A549 (cell line): ENCODE results near the gene TMEM244. TPM values are rescaled to one million over a fixed set of nuclear protein-coding genes. Genes with fewer than 3 reads are reported as not detected.

ENCODE experiments used
- ATAC-seq, 2 experiments: fragments of 200-7000 bp in 1 of 2; fragments of >200 bp in 1 of 2; cut with Nextera tagmentation in 1 of 2; cut with Tn5 transposase in 1 of 2; 3 replicates each; pipeline versions ENCODE4 v1.8.0 to v1.9.1; 2018 to 2020; ENCODE audit warnings: mild to moderate bottlenecking in 1 of 2, moderate library complexity in 1 of 2
- CTCF ChIA-PET: fragments of 300-600 bp; sonication (Branson Sonifier 250); formaldehyde crosslinking; extraction: SDS; loops from one replicate; lab custom pipeline; 2021; ENCODE audit warnings: antibody characterized with exemption, inconsistent platforms; lab: Yijun Ruan, JAX
- POLR2A ChIA-PET: fragments of 350-600 bp; formaldehyde crosslinking; extraction: SDS; loops from one replicate; lab custom pipeline; 2021; ENCODE audit warnings: antibody characterized with exemption, inconsistent platforms; lab: Yijun Ruan, JAX
- DNase-seq, 2 experiments: peaks; one replicate each; pipeline versions ENCODE4 v3.0.0 to v3.0.0-alpha.2; 2011 to 2016; ENCODE audit warnings: low read depth in 1 of 2, low spot score in 1 of 2
- FAIRE-seq: peaks from 2 replicates; lab custom pipeline; 2011; peaks lifted over from hg19 to GRCh38; lab: Jason Lieb, UNC
- H3K27ac ChIP-seq, 2 experiments: fragments of >200 bp; sonication (Bioruptor Twin); formaldehyde crosslinking; 3 replicates each; pipeline ENCODE4 v1.5.1; 2016 to 2017
- H3K4me1 ChIP-seq: fragments of >200 bp; sonication (Bioruptor Twin); formaldehyde crosslinking; 3 replicates; pipeline ENCODE4 v1.6.1; 2016
- H3K4me2 ChIP-seq: fragments of >200 bp; sonication (Bioruptor Twin); formaldehyde crosslinking; 3 replicates; pipeline ENCODE4 v1.6.1; 2016
- H3K4me3 ChIP-seq: fragments of >200 bp; sonication (Bioruptor Twin); formaldehyde crosslinking; 3 replicates; pipeline ENCODE4 v1.5.1; 2016
- H3K9me3 ChIP-seq: fragments of >200 bp; sonication (Bioruptor Twin); formaldehyde crosslinking; 3 replicates; pipeline ENCODE4 v1.6.1; 2016
- BHLHE40 ChIP-seq: IDR thresholded peaks from 2 replicates; pipeline ENCODE4 v1.6.1; 2012; ENCODE audit warnings: low read depth, low read length, inconsistent platforms
- CBX2 ChIP-seq: fragments of 200-600 bp; sonication (generic); IDR thresholded peaks from 2 replicates; pipeline ENCODE4 v1.6.1; 2016; ENCODE audit warnings: low read depth, mild to moderate bottlenecking, borderline replicate concordance
- CHD4 ChIP-seq: fragments of 200-600 bp; sonication (generic); IDR thresholded peaks from 2 replicates; pipeline ENCODE4 v1.6.1; 2016; ENCODE audit warnings: antibody characterized with exemption, mild to moderate bottlenecking, borderline replicate concordance
- EP300 ChIP-seq, 2 experiments: fragments of >200 bp; sonication (Bioruptor Twin); formaldehyde crosslinking; IDR thresholded peaks; 2 replicates in 1 of 2; 3 replicates in 1 of 2; pipeline ENCODE4 v1.6.1; 2016 to 2017
- ESRRA ChIP-seq: fragments of 150-350 bp; IDR thresholded peaks from 2 replicates; pipeline ENCODE4 v1.6.1; 2014; ENCODE audit warnings: mild to moderate bottlenecking, low read length, borderline replicate concordance
- HDAC2 ChIP-seq: fragments of 200-600 bp; sonication (generic); IDR thresholded peaks from 2 replicates; pipeline ENCODE4 v1.6.1; 2016
- HEYL ChIP-seq: fragments of 250-450 bp; sonication (Bioruptor Pico); IDR thresholded peaks from 2 replicates; pipeline ENCODE4 v1.8.0; 2021; ENCODE audit warnings: mild to moderate bottlenecking, moderate library complexity
- HOXA7 ChIP-seq: fragments of 250-450 bp; sonication (Bioruptor Pico); IDR thresholded peaks from 2 replicates; pipeline ENCODE4 v1.5.0; 2020; ENCODE audit warnings: mild to moderate bottlenecking, moderate library complexity
- HOXB5 ChIP-seq: fragments of 250-450 bp; sonication (Bioruptor Pico); IDR thresholded peaks from 2 replicates; pipeline ENCODE4 v1.5.0; 2020; ENCODE audit warnings: mild to moderate bottlenecking, moderate library complexity
- MAZ ChIP-seq: fragments of 150-350 bp; IDR thresholded peaks from 2 replicates; pipeline ENCODE4 v1.6.1; 2014; ENCODE audit warnings: antibody characterized with exemption, low read depth, low read length, borderline replicate concordance
- NFE2L2 ChIP-seq: fragments of 150-350 bp; conservative IDR thresholded peaks from 2 replicates; pipeline ENCODE4 v1.6.1; 2014; ENCODE audit warnings: low read length
- NPAS2 ChIP-seq: fragments of 250-450 bp; sonication (Bioruptor Pico); IDR thresholded peaks from 2 replicates; pipeline ENCODE4 v1.8.0; 2022; ENCODE audit warnings: mild to moderate bottlenecking, moderate library complexity, borderline replicate concordance
- POLR2AphosphoS2 ChIP-seq: conservative IDR thresholded peaks from 2 replicates; pipeline ENCODE4 v1.6.1; 2012; ENCODE audit warnings: low read length, improper control_type of control experiment, inconsistent platforms
- RCOR1 ChIP-seq: fragments of 150-350 bp; IDR thresholded peaks from 2 replicates; pipeline ENCODE4 v1.6.1; 2014; ENCODE audit warnings: antibody characterized with exemption, low read length, low read depth
- RFX5 ChIP-seq: fragments of 450-650 bp; IDR thresholded peaks from 2 replicates; pipeline ENCODE4 v1.7.1; 2014; ENCODE audit warnings: antibody characterized with exemption, mild to moderate bottlenecking, moderate library complexity
- SMC3 ChIP-seq: fragments of >200 bp; sonication (Bioruptor Twin); formaldehyde crosslinking; IDR thresholded peaks from 3 replicates; pipeline ENCODE4 v1.6.1; 2018; ENCODE audit warnings: inconsistent platforms
- TP53 ChIP-seq: fragments of 250-450 bp; sonication (Bioruptor Pico); IDR thresholded peaks from 2 replicates; pipeline ENCODE4 v1.5.0; 2021; ENCODE audit warnings: mild to moderate bottlenecking, moderate library complexity
- ZNF302 ChIP-seq: fragments of 250-450 bp; sonication (Bioruptor Pico); IDR thresholded peaks from 2 replicates; pipeline ENCODE4 v1.9.0; 2021; ENCODE audit warnings: inconsistent platforms, mild to moderate bottlenecking, moderate library complexity
- ZSCAN20 ChIP-seq: fragments of 250-450 bp; sonication (Bioruptor Pico); IDR thresholded peaks from 2 replicates; pipeline ENCODE4 v1.8.0; 2022; ENCODE audit warnings: mild to moderate bottlenecking, moderate library complexity
- WGBS: methylation state at CpG from one replicate; pipeline ENCODE4 v1.1.6; 2017; ENCODE audit errors: missing lambda C conversion rate; 5-methylcytosine and 5-hydroxymethylcytosine counted together
- polyA plus RNA-seq, 4 experiments: library from polyadenylated mRNA; depleted of rRNA in 3 of 4; stranded (reverse); fragments of >200 nt; fragmentation: RNase III in 1 of 4; extraction: RNeasy Plus Mini Kit Qiagen cat#74134 plus additional on column Dnase treatment in 1 of 4; gene quantifications; 2 replicates in 3 of 4; 3 replicates in 1 of 4; pipeline ENCODE4 v1.2.3, GENCODE V29; 2011 to 2017
- TF ChIP-seq, protein P1 (sequence below): fragments of 450-650 bp; IDR thresholded peaks from 2 replicates; pipeline ENCODE4 v1.6.1; 2014; ENCODE audit warnings: antibody characterized with exemption
- TF ChIP-seq, protein P2 (sequence below): fragments of >200 bp; sonication (Bioruptor Twin); formaldehyde crosslinking; IDR thresholded peaks from 3 replicates; pipeline ENCODE4 v1.6.1; 2016
- TF ChIP-seq, protein P3 (sequence below): fragments of 250-450 bp; sonication (Bioruptor Pico); IDR thresholded peaks from 2 replicates; pipeline ENCODE4 v1.5.0; 2021; ENCODE audit warnings: mild to moderate bottlenecking, moderate library complexity, borderline replicate concordance
- TF ChIP-seq, protein P4 (sequence below): IDR thresholded peaks from 2 replicates; pipeline ENCODE4 v1.6.1; 2012
- TF ChIP-seq, protein P5 (sequence below): fragments of 150-350 bp; IDR thresholded peaks from 2 replicates; pipeline ENCODE4 v1.6.1; 2014; ENCODE audit warnings: low read depth, mild to moderate bottlenecking, low read length

The TMEM244 gene
- polyA plus RNA-seq, 2 of the 4 experiments (the other 2 are of a cell fraction), result not detected

DNA sequence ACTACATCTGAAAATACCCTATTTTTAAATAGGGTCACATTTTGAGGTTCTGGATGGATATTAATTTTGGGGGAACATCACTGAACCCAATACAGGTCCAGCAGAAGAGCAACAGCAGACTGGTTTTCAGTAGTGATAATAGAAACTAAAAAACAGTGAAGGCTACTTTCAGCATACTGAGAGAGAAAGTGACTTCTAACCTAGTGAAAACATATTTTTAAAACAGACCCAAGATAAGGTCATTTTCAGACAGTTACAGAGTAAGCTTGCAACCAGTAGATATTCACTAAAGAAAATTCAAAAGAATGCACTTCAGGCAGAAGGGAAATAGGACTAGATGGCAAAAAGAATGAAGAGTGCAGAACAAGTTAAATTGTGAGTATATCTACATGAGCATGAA, 42.0 kb upstream of the TMEM244 start:
- H3K4me2 ChIP-seq, result no peak overlapping the region
- ChIA-PET POLR2A (no interaction called here), CTCF (no interaction called here)
- no peak for FAIRE-seq
- H3K4me1 ChIP-seq, result no peaks in the 10 kb centered on the region
- H3K4me3 ChIP-seq, result no peak overlapping the region
- no peak overlapping the region for H3K27ac ChIP-seq
- DNase-seq, result no peak
- no peaks in the 10 kb centered on the region for H3K9me3 ChIP-seq
- no peak for ATAC-seq
- TF ChIP-seq BHLHE40 (no peak), RFX5 (no peak), TP53 (no peak), EP300 (IDR thresholded peaks at IDR 0.05) (no peak), HEYL (CRISPR knock-in tag) (no peak), CBX2 (no peak), NPAS2 (CRISPR knock-in tag) (no peak), RCOR1 (no peak), HDAC2 (no peak), ZNF302 (CRISPR knock-in tag) (no peak), CHD4 (no peak), SMC3 (no peak), HOXB5 (no peak), ESRRA (no peak), ZSCAN20 (CRISPR knock-in tag) (no peak), NFE2L2 (no peak)
- TF ChIP-seq, protein P1, sequence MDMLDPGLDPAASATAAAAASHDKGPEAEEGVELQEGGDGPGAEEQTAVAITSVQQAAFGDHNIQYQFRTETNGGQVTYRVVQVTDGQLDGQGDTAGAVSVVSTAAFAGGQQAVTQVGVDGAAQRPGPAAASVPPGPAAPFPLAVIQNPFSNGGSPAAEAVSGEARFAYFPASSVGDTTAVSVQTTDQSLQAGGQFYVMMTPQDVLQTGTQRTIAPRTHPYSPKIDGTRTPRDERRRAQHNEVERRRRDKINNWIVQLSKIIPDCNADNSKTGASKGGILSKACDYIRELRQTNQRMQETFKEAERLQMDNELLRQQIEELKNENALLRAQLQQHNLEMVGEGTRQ, result no peak
- TF ChIP-seq, protein P2, sequence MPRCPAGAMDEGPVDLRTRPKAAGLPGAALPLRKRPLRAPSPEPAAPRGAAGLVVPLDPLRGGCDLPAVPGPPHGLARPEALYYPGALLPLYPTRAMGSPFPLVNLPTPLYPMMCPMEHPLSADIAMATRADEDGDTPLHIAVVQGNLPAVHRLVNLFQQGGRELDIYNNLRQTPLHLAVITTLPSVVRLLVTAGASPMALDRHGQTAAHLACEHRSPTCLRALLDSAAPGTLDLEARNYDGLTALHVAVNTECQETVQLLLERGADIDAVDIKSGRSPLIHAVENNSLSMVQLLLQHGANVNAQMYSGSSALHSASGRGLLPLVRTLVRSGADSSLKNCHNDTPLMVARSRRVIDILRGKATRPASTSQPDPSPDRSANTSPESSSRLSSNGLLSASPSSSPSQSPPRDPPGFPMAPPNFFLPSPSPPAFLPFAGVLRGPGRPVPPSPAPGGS, result no peak
- TF ChIP-seq, protein P3, sequence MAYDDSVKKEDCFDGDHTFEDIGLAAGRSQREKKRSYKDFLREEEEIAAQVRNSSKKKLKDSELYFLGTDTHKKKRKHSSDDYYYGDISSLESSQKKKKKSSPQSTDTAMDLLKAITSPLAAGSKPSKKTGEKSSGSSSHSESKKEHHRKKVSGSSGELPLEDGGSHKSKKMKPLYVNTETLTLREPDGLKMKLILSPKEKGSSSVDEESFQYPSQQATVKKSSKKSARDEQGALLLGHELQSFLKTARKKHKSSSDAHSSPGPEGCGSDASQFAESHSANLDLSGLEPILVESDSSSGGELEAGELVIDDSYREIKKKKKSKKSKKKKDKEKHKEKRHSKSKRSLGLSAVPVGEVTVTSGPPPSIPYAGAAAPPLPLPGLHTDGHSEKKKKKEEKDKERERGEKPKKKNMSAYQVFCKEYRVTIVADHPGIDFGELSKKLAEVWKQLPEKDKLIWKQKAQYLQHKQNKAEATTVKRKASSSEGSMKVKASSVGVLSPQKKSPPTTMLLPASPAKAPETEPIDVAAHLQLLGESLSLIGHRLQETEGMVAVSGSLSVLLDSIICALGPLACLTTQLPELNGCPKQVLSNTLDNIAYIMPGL (CRISPR knock-in tag), result no peak

DNA sequence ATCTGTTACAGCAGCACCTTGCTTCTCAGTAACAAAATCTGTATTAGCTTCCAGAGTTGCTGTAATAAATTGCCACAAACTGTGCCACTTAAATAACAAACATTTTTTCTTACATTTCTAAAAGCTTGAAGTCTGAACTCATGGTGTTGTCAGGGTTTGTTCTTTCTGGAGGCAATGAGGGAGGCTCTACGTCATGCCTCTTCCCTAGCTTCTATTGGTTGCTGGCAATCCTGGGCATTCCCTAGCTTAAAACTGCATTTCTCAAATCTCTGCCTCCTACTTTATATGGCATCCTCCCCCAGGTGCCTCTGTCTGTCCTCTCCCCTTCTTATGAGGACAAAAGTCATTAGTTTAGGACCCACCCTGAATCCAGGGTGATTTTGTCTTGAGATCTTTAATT, 41.6 kb upstream of the TMEM244 start:
- H3K9me3 ChIP-seq, result no peaks in the 10 kb centered on the region
- H3K4me1 ChIP-seq, result no peaks in the 10 kb centered on the region
- 83% methylated on average over 1 of the region's 1 CpG for whole genome bisulfite sequencing
- ATAC-seq, result no peak
- ChIA-PET CTCF (no interaction called here), POLR2A (no interaction called here)
- no peak overlapping the region for H3K27ac ChIP-seq
- FAIRE-seq, result no peak
- DNase-seq, result no peak
- H3K4me2 ChIP-seq, result no peak overlapping the region
- TF ChIP-seq HOXA7 (CRISPR knock-in tag) (no peak), POLR2AphosphoS2 (no peak)
- no peak overlapping the region for H3K4me3 ChIP-seq

DNA sequence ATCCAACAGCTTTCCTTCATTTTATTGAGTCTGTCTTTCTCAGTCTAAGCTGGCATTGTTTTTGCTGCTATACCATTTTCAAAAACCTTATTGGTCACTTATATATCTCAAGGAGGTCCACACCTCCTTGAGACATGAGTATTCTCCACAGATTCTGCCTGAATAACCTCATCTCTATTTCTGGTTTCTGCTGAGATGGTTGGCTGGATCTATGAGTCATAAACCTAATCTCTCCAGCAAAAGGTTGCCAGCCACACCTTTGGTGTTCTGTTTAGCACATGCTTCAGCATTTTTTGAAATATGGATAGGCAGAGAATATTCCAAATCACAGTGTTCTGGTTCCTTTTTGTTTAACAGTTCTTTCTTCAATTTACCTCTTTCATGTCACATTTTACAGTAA, 40.8 kb upstream of the TMEM244 start:
- no peak overlapping the region for H3K4me2 ChIP-seq
- TF ChIP-seq, protein P4, sequence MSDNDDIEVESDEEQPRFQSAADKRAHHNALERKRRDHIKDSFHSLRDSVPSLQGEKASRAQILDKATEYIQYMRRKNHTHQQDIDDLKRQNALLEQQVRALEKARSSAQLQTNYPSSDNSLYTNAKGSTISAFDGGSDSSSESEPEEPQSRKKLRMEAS, result no peak
- no peak for TF ChIP-seq MAZ
- TF ChIP-seq HOXA7 (CRISPR knock-in tag), result no peak
- no peak for TF ChIP-seq RCOR1
- TF ChIP-seq, protein P5, sequence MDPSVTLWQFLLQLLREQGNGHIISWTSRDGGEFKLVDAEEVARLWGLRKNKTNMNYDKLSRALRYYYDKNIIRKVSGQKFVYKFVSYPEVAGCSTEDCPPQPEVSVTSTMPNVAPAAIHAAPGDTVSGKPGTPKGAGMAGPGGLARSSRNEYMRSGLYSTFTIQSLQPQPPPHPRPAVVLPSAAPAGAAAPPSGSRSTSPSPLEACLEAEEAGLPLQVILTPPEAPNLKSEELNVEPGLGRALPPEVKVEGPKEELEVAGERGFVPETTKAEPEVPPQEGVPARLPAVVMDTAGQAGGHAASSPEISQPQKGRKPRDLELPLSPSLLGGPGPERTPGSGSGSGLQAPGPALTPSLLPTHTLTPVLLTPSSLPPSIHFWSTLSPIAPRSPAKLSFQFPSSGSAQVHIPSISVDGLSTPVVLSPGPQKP, result no peak
- no peak overlapping the region for H3K4me3 ChIP-seq
- ChIA-PET POLR2A (no interaction called here), CTCF (no interaction called here)
- ATAC-seq (no peak), FAIRE-seq (no peak), DNase-seq (no peak)
- no peaks in the 10 kb centered on the region for H3K4me1 ChIP-seq
- H3K9me3 ChIP-seq, result no peaks in the 10 kb centered on the region
- H3K27ac ChIP-seq, result no peak overlapping the region
